ENCODE results near the gene ITPR3.

ITPR3 gene

DNA sequence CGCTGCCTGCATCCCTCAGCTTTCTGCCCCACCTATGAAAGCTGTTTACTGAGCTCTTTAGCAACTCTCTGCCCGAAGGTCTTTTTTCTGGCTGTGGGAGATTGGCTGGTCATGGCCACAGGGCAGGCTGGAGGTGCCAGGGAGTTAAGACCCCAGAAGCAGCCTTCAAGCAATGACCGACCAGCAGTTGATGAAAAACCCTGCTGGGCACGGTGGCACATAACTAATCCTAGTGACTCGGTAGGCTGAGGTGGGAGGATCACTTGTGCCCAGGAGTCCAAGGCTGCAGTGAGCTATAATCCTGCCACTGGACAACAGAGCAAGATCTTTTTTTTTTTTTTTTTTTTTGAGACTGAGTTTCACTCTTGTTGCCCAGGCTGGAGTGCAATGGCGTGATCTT is 20.4 kb upstream of the ITPR3 start:
- no peaks in the 10 kb centered on the region for H3K36me3 ChIP-seq (ENCODE audit: control insufficient read depth in 1 of 2, insufficient read depth in 2 of 2, low read length in 2 of 2)
- H3K27me3 ChIP-seq (ENCODE audit: control insufficient read depth in 1 of 2, insufficient read depth in 2 of 2, low read length in 2 of 2), result no peaks in the 10 kb centered on the region
- no peak overlapping the region for H3K27ac ChIP-seq (ENCODE audit: low read depth, low read length)
- H3K4me1 ChIP-seq (ENCODE audit: control insufficient read depth in 1 of 2, insufficient read depth in 2 of 2, low read length in 2 of 2), result peaks cover 5 to 16% of the 10 kb centered on the region in 2 donors
- no peak overlapping the region for H3K9ac ChIP-seq (ENCODE audit: low read depth in 1 of 2, low read length in 2 of 2)
- H3K9me3 ChIP-seq (ENCODE audit: control insufficient read depth in 1 of 2, low read length in 2 of 2), result no peaks in the 10 kb centered on the region
- H3K4me3 ChIP-seq (ENCODE audit: low read depth in 1 of 2, low read length in 2 of 2), result no peak overlapping the region

DNA sequence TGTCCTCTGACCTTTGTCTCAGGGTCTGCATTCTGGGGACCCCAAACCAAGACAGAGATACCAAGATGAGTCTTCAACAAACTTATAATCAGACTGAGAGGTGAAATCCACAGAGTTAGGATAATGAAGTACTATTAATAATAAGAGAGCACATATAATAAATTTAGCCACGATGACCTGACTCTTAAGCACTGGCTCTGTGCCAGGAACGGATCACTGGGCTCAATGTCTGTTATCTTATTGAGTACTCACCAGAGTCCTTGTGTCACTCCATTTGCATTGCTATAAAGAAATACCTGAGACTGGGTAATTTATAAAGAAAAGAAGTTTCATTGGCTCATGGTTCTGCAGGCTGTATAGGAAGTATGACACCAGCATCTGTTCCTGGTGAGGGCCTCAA is 18.9 kb upstream of the ITPR3 start:
- H3K9ac ChIP-seq (ENCODE audit: low read depth in 1 of 2, low read length in 2 of 2), result no peak overlapping the region
- H3K36me3 ChIP-seq (ENCODE audit: control insufficient read depth in 1 of 2, insufficient read depth in 2 of 2, low read length in 2 of 2), result no peaks in the 10 kb centered on the region
- no peak overlapping the region for H3K27ac ChIP-seq (ENCODE audit: low read depth, low read length)
- no peak overlapping the region for H3K4me3 ChIP-seq (ENCODE audit: low read depth in 1 of 2, low read length in 2 of 2)
- peaks cover 5 to 19% of the 10 kb centered on the region in 2 donors for H3K4me1 ChIP-seq (ENCODE audit: control insufficient read depth in 1 of 2, insufficient read depth in 2 of 2, low read length in 2 of 2)
- no peaks in the 10 kb centered on the region for H3K9me3 ChIP-seq (ENCODE audit: control insufficient read depth in 1 of 2, low read length in 2 of 2)
- H3K27me3 ChIP-seq (ENCODE audit: control insufficient read depth in 1 of 2, insufficient read depth in 2 of 2, low read length in 2 of 2), result no peaks in the 10 kb centered on the region

DNA sequence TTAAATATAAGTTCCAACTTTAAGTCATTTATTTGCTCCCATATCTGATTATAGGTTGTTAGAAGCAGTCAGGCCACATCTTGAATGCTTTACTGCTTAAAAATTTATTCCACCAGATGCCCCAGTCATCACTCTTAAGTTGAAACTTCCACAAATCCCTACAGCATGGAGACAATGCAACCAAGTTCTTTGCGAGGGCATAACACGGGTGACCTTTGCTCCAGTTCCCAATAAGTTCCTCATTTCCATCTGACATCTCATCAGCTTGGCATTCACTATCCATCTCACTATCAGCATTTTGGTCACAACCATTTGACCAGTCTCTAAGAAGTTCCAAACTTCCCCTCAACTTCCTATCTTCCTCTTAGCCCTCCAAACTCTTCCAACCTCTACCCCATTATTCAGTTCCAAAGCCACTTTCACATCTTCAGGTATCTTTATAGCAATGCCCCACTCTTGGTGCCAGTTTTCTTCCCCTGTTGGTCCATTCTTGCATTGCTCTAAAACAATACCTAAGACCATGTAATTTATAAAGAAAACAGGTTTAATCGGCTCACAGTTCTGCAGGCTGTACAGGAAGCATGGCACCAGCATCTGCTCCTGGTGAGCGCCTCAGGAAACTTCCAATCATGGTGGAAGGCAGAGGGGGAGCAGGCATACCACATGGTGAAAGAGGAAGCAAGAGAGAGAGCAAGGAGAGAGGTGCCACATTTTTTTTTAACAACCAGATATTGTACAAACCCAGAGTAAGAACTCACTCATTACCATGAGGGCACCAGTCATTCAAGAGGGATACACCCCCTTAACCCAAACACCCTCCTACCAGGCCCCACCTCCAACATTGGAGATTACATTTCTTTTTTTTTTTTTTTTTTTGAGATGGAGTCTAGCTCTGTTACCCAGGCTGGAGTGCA is 15.9 kb upstream of the ITPR3 start:
- Histone ChIP-seq H3K9ac (ENCODE audit: low read depth in 1 of 2, low read length in 2 of 2) (no peak overlapping the region), H3K36me3 (ENCODE audit: control insufficient read depth in 1 of 2, insufficient read depth in 2 of 2, low read length in 2 of 2) (no peaks in the 10 kb centered on the region), H3K4me3 (ENCODE audit: low read depth in 1 of 2, low read length in 2 of 2) (no peak overlapping the region), H3K27ac (ENCODE audit: low read depth, low read length) (no peak overlapping the region), H3K4me1 (ENCODE audit: control insufficient read depth in 1 of 2, insufficient read depth in 2 of 2, low read length in 2 of 2) (peaks cover 5 to 22% of the 10 kb centered on the region in 2 donors), H3K27me3 (ENCODE audit: control insufficient read depth in 1 of 2, insufficient read depth in 2 of 2, low read length in 2 of 2) (no peaks in the 10 kb centered on the region), H3K9me3 (ENCODE audit: control insufficient read depth in 1 of 2, low read length in 2 of 2) (no peaks in the 10 kb centered on the region)

DNA sequence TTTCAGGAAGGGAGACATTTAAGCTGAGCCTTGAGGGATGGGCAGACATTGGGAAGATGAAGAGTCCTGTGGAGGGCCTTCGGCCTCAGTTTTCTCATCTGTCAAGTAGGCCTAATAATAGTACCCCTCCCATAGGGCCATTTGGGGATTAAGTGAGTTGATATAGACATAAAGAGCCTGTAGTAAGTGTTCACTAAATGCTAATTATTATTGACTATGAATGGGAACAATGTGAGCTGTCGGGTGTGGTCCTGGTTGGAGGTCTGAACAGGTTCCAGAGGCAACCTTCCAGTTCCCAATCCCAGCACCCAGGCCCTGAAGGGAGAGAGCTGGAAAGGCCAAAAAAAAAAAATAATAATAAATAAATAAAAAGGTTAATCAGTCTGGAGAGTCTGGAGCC is 14.5 kb upstream of the ITPR3 start:
- Histone ChIP-seq H3K27ac (ENCODE audit: low read depth, low read length) (no peak overlapping the region), H3K9me3 (ENCODE audit: control insufficient read depth in 1 of 2, low read length in 2 of 2) (no peaks in the 10 kb centered on the region), H3K4me1 (ENCODE audit: control insufficient read depth in 1 of 2, insufficient read depth in 2 of 2, low read length in 2 of 2) (peaks cover 16 to 30% of the 10 kb centered on the region in 2 donors), H3K4me3 (ENCODE audit: low read depth in 1 of 2, low read length in 2 of 2) (no peak overlapping the region), H3K9ac (ENCODE audit: low read depth in 1 of 2, low read length in 2 of 2) (no peak overlapping the region), H3K36me3 (ENCODE audit: control insufficient read depth in 1 of 2, insufficient read depth in 2 of 2, low read length in 2 of 2) (no peaks in the 10 kb centered on the region), H3K27me3 (ENCODE audit: control insufficient read depth in 1 of 2, insufficient read depth in 2 of 2, low read length in 2 of 2) (no peaks in the 10 kb centered on the region)

DNA sequence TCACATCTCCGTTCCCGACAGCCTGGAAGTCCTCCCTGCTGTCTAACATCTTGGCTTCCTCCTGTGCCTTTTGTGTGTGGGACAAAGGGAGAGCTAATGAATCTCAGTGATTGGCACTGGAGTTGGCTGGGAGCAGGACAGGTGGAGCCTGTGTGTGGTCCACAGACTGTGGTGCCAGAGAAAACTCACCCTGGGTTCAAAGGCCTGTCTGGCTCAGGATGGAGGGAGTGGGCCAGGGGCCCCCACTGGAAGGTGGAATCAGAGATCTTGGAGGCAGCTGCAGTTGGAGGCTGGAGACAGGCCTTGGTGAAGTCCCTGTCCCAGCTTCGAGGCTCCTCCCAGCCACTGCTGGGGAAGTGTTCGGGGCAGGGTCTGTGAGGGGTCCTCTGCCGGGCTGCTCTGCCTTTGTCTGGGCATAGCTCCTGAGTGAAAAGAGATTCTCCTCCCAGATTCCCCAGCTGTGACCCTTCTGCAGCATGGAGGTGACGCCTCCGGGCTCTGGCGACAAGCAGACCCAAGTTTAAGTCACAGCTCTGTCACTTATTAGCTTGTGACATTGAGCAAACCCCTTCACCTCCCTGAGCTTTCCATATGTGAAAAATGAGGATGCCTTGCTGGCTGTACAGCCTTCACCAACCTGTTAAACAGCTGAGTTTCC is 13.9 kb upstream of the ITPR3 start:
- no peaks in the 10 kb centered on the region for H3K9me3 ChIP-seq (ENCODE audit: control insufficient read depth in 1 of 2, low read length in 2 of 2)
- no peak overlapping the region for H3K4me3 ChIP-seq (ENCODE audit: low read depth in 1 of 2, low read length in 2 of 2)
- no peak overlapping the region for H3K9ac ChIP-seq (ENCODE audit: low read depth in 1 of 2, low read length in 2 of 2)
- H3K27me3 ChIP-seq (ENCODE audit: control insufficient read depth in 1 of 2, insufficient read depth in 2 of 2, low read length in 2 of 2), result no peaks in the 10 kb centered on the region
- H3K36me3 ChIP-seq (ENCODE audit: control insufficient read depth in 1 of 2, insufficient read depth in 2 of 2, low read length in 2 of 2), result no peaks in the 10 kb centered on the region
- no peak overlapping the region for H3K27ac ChIP-seq (ENCODE audit: low read depth, low read length)
- peaks cover 16 to 30% of the 10 kb centered on the region in 2 donors for H3K4me1 ChIP-seq (ENCODE audit: control insufficient read depth in 1 of 2, insufficient read depth in 2 of 2, low read length in 2 of 2)

DNA sequence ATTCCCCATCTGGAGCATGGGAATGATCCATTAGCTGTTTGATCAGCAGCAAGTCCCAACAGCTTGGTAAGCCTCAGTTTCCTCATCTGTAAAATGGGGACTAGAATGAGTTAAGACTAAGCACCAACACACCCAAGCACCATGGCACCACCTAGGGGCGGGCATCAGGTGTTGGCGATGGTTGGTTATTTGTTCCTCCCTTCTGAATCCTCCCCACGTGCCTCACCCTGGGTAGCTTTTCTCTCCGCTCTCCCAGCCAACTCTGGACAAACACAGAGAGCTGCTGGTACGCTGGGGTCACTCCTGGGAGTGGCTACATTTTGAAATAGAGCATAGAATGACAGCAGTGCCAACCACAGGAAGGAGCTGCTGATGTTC is 13.3 kb upstream of the ITPR3 start:
- H3K9ac ChIP-seq (ENCODE audit: low read depth in 1 of 2, low read length in 2 of 2), result no peak overlapping the region
- H3K27ac ChIP-seq (ENCODE audit: low read depth, low read length), result no peak overlapping the region
- H3K36me3 ChIP-seq (ENCODE audit: control insufficient read depth in 1 of 2, insufficient read depth in 2 of 2, low read length in 2 of 2), result no peaks in the 10 kb centered on the region

DNA sequence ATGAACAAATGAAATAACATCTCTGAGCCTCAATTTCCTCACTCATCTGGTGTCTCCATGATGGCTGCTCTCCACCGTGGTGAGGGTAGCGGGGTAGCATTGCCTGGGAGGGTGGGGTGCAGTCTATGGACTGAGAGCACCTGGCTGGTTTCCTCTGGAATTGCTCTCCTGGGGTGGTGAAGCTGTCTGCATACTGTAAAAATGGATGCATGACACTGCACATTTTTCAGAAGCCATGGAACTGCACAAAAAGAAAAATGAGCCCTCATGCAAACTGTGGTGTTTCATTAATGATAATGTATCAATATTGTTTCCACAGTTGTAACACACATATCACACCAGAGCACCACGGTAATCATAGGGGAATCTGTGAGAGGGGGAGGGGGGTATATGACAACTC is 12.1 kb upstream of the ITPR3 start:
- H3K4me1 ChIP-seq (ENCODE audit: control insufficient read depth in 1 of 2, insufficient read depth in 2 of 2, low read length in 2 of 2), result peaks cover 16 to 25% of the 10 kb centered on the region in 2 donors
- H3K27me3 ChIP-seq (ENCODE audit: control insufficient read depth in 1 of 2, insufficient read depth in 2 of 2, low read length in 2 of 2), result no peaks in the 10 kb centered on the region
- H3K9ac ChIP-seq (ENCODE audit: low read depth in 1 of 2, low read length in 2 of 2), result no peak overlapping the region
- H3K9me3 ChIP-seq (ENCODE audit: control insufficient read depth in 1 of 2, low read length in 2 of 2), result no peaks in the 10 kb centered on the region
- H3K27ac ChIP-seq (ENCODE audit: low read depth, low read length), result no peak overlapping the region
- no peaks in the 10 kb centered on the region for H3K36me3 ChIP-seq (ENCODE audit: control insufficient read depth in 1 of 2, insufficient read depth in 2 of 2, low read length in 2 of 2)
- H3K4me3 ChIP-seq (ENCODE audit: low read depth in 1 of 2, low read length in 2 of 2), result no peak overlapping the region

More for the DNA sequence above, 13.3 kb upstream of the ITPR3 start:
- Histone ChIP-seq H3K9me3 (ENCODE audit: control insufficient read depth in 1 of 2, low read length in 2 of 2) (no peaks in the 10 kb centered on the region), H3K4me1 (ENCODE audit: control insufficient read depth in 1 of 2, insufficient read depth in 2 of 2, low read length in 2 of 2) (peaks cover 16 to 30% of the 10 kb centered on the region in 2 donors), H3K4me3 (ENCODE audit: low read depth in 1 of 2, low read length in 2 of 2) (no peak overlapping the region), H3K27me3 (ENCODE audit: control insufficient read depth in 1 of 2, insufficient read depth in 2 of 2, low read length in 2 of 2) (no peaks in the 10 kb centered on the region)

DNA sequence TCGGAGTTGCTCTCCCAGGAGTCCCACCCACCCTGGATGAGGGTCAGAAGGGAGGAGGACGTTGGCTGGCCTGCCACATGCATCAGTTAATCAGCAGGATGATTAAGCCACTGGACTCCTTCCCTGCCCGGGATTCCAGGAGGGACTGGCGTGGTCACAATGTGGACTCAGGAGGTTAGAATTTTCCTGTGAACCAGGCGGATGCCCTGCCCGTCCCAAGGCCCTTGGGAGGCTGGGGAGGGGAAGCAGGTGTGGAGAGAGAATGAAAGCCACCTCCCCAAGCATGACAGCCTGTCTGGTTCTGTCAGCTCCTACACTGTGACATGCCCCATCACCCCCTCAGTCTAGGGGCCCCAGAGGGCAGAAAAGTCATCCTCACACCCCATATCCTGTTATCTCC is 11.6 kb upstream of the ITPR3 start:
- H3K4me1 ChIP-seq (ENCODE audit: control insufficient read depth in 1 of 2, insufficient read depth in 2 of 2, low read length in 2 of 2), result peaks cover 16 to 23% of the 10 kb centered on the region in 2 donors
- no peak overlapping the region for H3K27ac ChIP-seq (ENCODE audit: low read depth, low read length)
- no peak overlapping the region for H3K9ac ChIP-seq (ENCODE audit: low read depth in 1 of 2, low read length in 2 of 2)
- no peak overlapping the region for H3K4me3 ChIP-seq (ENCODE audit: low read depth in 1 of 2, low read length in 2 of 2)
- H3K27me3 ChIP-seq (ENCODE audit: control insufficient read depth in 1 of 2, insufficient read depth in 2 of 2, low read length in 2 of 2), result no peaks in the 10 kb centered on the region
- no peaks in the 10 kb centered on the region for H3K9me3 ChIP-seq (ENCODE audit: control insufficient read depth in 1 of 2, low read length in 2 of 2)
- no peaks in the 10 kb centered on the region for H3K36me3 ChIP-seq (ENCODE audit: control insufficient read depth in 1 of 2, insufficient read depth in 2 of 2, low read length in 2 of 2)

DNA sequence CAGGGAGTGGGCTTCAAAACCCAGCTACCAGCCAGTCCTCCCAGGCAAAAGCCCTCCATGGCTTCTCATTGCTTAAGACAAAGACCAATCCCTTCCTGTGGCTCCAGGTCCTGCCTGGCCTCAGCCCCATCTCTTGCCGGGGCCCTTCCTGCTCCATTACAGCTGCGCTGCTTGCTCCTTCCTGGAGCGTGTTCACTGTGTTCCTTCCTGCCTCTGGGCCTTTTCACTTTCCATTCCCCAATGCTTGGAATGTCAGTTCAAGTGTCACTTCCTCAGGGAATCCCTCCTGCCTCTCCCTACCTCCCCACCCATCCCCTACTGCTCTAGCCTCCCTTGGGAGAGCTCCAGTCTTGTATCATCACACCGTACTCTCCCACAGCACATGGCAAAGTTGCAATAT is 11.1 kb upstream of the ITPR3 start:
- H3K4me1 ChIP-seq (ENCODE audit: control insufficient read depth in 1 of 2, insufficient read depth in 2 of 2, low read length in 2 of 2), result peaks cover 16 to 23% of the 10 kb centered on the region in 2 donors
- no peaks in the 10 kb centered on the region for H3K9me3 ChIP-seq (ENCODE audit: control insufficient read depth in 1 of 2, low read length in 2 of 2)
- no peaks in the 10 kb centered on the region for H3K36me3 ChIP-seq (ENCODE audit: control insufficient read depth in 1 of 2, insufficient read depth in 2 of 2, low read length in 2 of 2)
- no peak overlapping the region for H3K4me3 ChIP-seq (ENCODE audit: low read depth in 1 of 2, low read length in 2 of 2)
- no peak overlapping the region for H3K27ac ChIP-seq (ENCODE audit: low read depth, low read length)
- H3K9ac ChIP-seq (ENCODE audit: low read depth in 1 of 2, low read length in 2 of 2), result no peak overlapping the region
- no peaks in the 10 kb centered on the region for H3K27me3 ChIP-seq (ENCODE audit: control insufficient read depth in 1 of 2, insufficient read depth in 2 of 2, low read length in 2 of 2)
